ENCODE measurements around the gene UBE2E1. TPM values are rescaled to one million over a fixed set of nuclear protein-coding genes. Genes with fewer than 3 reads are reported as not detected.

UBE2E1 gene
- total and polyA plus RNA-seq, 2 donors (not counting 1 experiment from before 2014, with no cell fraction given): 46.7 to 63.7 TPM

DNA sequence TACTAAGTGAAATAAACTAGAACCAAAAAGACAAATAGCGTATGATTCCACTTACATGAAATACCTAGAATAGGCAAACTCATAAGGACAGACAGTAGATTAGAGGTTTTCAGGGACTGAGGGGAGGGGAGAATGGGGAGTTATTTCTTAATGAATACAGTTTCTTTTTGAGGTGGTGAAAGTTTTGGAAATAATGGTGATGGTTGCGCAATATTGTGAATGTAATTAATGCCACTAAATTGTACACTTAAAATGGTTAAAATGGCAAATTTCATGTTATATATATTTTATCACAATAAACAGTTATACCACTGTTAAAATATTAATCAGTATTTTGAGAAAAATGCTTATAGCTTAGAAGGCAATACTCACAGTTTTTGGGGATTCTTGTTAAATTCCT, 11.0 kb downstream of the UBE2E1 start:
- Histone ChIP-seq H4K20me1 (ENCODE audit: control insufficient read depth, insufficient read depth, low read length, poor library complexity, severe bottlenecking) (peaks cover 38% of the 10 kb centered on the region), H3K27me3 (replicated peaks in 1 of 4; ENCODE audit: control extremely low read depth in 1 of 4, control insufficient read depth in 3 of 4, insufficient read depth in 4 of 4, low read length in 3 of 4) (no peaks in the 10 kb centered on the region), H3K9ac (ENCODE audit: low read length) (no peak overlapping the region), H3K27ac (ENCODE audit: low read length in 2 of 2) (no peak overlapping the region), H3K4me2 (replicated peaks; ENCODE audit: low read depth, low read length, poor library complexity, severe bottlenecking) (no peak overlapping the region), H3K36me3 (replicated peaks in 1 of 2; ENCODE audit: control extremely low read depth in 1 of 2, control insufficient read depth in 1 of 2, extremely low read depth in 1 of 2, insufficient read depth in 2 of 2, low read length in 1 of 2) (no peaks in the 10 kb centered on the region), H3K79me2 (ENCODE audit: control insufficient read depth, insufficient read depth, low read length) (peaks cover 96% of the 10 kb centered on the region), H3K4me1 (ENCODE audit: control insufficient read depth in 2 of 2, insufficient read depth in 2 of 2, low read length in 2 of 2) (peaks cover 1 to 20% of the 10 kb centered on the region in 2 donors), H3K4me3 (ENCODE audit: control extremely low read depth in 1 of 5, extremely low read depth in 1 of 5, insufficient read depth in 1 of 5, low read depth in 2 of 5, low read length in 4 of 5) (no peak overlapping the region), H3K9me3 (ENCODE audit: control extremely low read depth in 1 of 3, control insufficient read depth in 2 of 3, insufficient read depth in 1 of 3, low read length in 2 of 3) (no peaks in the 10 kb centered on the region), H2AFZ (ENCODE audit: insufficient read depth, low read depth, low read length, poor library complexity, severe bottlenecking) (no peak overlapping the region)
- no peak for DNase-seq
- ChIA-PET POLR2A (no interaction called here), CTCF (interaction anchor here (0.7 kb wide), 1 partner anchor 613 kb away, joined by 3 read pairs; no protein-coding TSS in a partner anchor)
- Mint-ChIP-seq H3K9me3 (ENCODE audit: insufficient read depth) (no peaks in the 10 kb centered on the region), H3K4me1 (peaks cover 52% of the 10 kb centered on the region), H3K27ac (no peak overlapping the region), H3K4me3 (no peak overlapping the region), H3K27me3 (no peaks in the 10 kb centered on the region)
- ATAC-seq (ENCODE audit: low read depth): no peak
- intact Hi-C loops (cut with micrococcal nuclease): no loop called here
- WGBS (ENCODE audit: insufficient coverage): no CpG with 5 or more reads among the region's 2 CpGs
- TF ChIP-seq EZH2 (IDR thresholded peaks at IDR 0.05; ENCODE audit: borderline replicate concordance, insufficient read depth, low read depth, low read length, poor library complexity, severe bottlenecking): no peak
- TF ChIP-seq, protein P1, sequence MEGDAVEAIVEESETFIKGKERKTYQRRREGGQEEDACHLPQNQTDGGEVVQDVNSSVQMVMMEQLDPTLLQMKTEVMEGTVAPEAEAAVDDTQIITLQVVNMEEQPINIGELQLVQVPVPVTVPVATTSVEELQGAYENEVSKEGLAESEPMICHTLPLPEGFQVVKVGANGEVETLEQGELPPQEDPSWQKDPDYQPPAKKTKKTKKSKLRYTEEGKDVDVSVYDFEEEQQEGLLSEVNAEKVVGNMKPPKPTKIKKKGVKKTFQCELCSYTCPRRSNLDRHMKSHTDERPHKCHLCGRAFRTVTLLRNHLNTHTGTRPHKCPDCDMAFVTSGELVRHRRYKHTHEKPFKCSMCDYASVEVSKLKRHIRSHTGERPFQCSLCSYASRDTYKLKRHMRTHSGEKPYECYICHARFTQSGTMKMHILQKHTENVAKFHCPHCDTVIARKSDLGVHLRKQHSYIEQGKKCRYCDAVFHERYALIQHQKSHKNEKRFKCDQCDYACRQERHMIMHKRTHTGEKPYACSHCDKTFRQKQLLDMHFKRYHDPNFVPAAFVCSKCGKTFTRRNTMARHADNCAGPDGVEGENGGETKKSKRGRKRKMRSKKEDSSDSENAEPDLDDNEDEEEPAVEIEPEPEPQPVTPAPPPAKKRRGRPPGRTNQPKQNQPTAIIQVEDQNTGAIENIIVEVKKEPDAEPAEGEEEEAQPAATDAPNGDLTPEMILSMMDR (IDR thresholded peaks at IDR 0.05): no peak

DNA sequence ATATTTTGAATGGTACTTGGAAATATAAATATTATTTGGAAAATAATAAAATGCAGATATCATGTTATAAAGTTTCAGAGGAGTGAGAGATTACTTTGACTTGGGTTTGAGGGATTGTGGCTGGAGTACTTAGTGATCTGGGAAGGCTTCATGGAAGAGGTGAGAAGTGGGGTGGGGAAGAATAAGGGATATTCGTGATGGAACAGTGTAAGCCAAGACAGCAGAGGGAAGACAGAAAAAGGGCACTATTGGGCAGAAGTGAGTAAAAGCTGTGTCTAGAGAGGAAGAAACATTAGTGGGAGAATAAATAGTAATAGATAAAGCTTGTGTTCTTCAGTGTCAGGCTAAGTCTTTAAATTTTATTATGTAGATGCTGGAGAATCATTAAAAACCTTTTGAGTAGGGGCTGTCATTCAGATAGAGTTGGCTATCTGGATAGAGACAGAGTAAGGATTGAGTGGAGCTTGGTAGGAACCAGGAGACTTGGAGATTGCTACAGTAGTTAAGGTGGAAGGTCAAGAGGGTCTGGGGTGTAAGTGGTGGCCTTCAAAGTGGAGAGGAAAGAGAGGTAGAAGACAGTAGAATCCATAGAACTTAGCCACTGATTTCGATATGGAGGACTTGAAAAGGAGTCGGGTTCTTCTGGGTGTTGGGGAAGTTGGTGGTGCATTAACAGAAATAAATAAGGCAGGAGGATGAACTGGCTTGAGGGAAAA, 11.9 kb downstream of the UBE2E1 start:
- Histone ChIP-seq H3K4me2 (replicated peaks; ENCODE audit: low read depth, low read length, poor library complexity, severe bottlenecking) (no peak overlapping the region), H3K36me3 (replicated peaks in 1 of 2; ENCODE audit: control extremely low read depth in 1 of 2, control insufficient read depth in 1 of 2, extremely low read depth in 1 of 2, insufficient read depth in 2 of 2, low read length in 1 of 2) (no peaks in the 10 kb centered on the region), H3K4me1 (ENCODE audit: control insufficient read depth in 2 of 2, insufficient read depth in 2 of 2, low read length in 2 of 2) (peaks cover 0 to 16% of the 10 kb centered on the region in 2 donors), H2AFZ (ENCODE audit: insufficient read depth, low read depth, low read length, poor library complexity, severe bottlenecking) (no peak overlapping the region), H3K9ac (ENCODE audit: low read length) (no peak overlapping the region), H3K4me3 (ENCODE audit: control extremely low read depth in 1 of 5, extremely low read depth in 1 of 5, insufficient read depth in 1 of 5, low read depth in 2 of 5, low read length in 4 of 5) (no peak overlapping the region), H3K27ac (ENCODE audit: low read length in 2 of 2) (no peak overlapping the region), H4K20me1 (ENCODE audit: control insufficient read depth, insufficient read depth, low read length, poor library complexity, severe bottlenecking) (peaks cover 38% of the 10 kb centered on the region), H3K9me3 (ENCODE audit: control extremely low read depth in 1 of 3, control insufficient read depth in 2 of 3, insufficient read depth in 1 of 3, low read length in 2 of 3) (no peaks in the 10 kb centered on the region), H3K27me3 (replicated peaks in 1 of 4; ENCODE audit: control extremely low read depth in 1 of 4, control insufficient read depth in 3 of 4, insufficient read depth in 4 of 4, low read length in 3 of 4) (no peaks in the 10 kb centered on the region), H3K79me2 (ENCODE audit: control insufficient read depth, insufficient read depth, low read length) (peaks cover 94% of the 10 kb centered on the region)
- no peaks in the 10 kb centered on the region for H3K9me3 Mint-ChIP-seq (ENCODE audit: insufficient read depth)
- H3K4me1 Mint-ChIP-seq: peaks cover 49% of the 10 kb centered on the region
- WGBS (ENCODE audit: insufficient coverage): 95% methylated on average over 2 of the region's 3 CpGs
- TF ChIP-seq, protein P1 (IDR thresholded peaks at IDR 0.05): no peak
- TF ChIP-seq EZH2 (IDR thresholded peaks at IDR 0.05; ENCODE audit: borderline replicate concordance, insufficient read depth, low read depth, low read length, poor library complexity, severe bottlenecking): no peak
- ChIA-PET POLR2A (no interaction called here), CTCF (interaction anchor here (1.4 kb wide), 1 partner anchor 11 kb away, joined by 3 read pairs; no protein-coding TSS in a partner anchor)
- H3K4me3 Mint-ChIP-seq: no peak overlapping the region
- intact Hi-C loops (cut with micrococcal nuclease): no loop called here
- H3K27ac Mint-ChIP-seq: no peak overlapping the region
- DNase-seq (no peak), ATAC-seq (ENCODE audit: low read depth) (no peak)
- H3K27me3 Mint-ChIP-seq: no peaks in the 10 kb centered on the region

Data from B cell (primary cell).